Ramos (cell line): ENCODE results near the gene PRSS1.

ENCODE experiments used
- in situ Hi-C: fragments of 300-500 bp; cut with MboI; formaldehyde crosslinking; loops from one replicate; pipeline ENCODE4 v1.14.3; 2022; ENCODE audit warnings: low sequenced_read_pairs; ENCODE audit not compliant: unreplicated experiment

PRSS1 gene

DNA sequence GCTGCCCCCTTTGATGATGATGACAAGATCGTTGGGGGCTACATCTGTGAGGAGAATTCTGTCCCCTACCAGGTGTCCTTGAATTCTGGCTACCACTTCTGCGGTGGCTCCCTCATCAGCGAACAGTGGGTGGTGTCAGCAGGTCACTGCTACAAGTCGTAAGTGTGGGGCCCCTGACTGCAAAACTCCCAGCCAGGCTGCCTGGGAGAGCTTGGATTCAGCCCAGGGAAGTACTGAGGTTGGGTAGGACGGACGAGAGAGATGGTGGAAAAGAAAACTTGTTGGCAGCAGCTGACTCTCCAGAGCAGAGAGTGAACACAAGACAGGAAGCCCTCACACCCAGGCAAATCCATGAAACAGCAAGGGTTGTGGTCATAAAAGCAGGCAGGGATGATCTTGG lies 22.8 kb downstream of the PRSS1 start:
- in situ Hi-C loops, result no loop called here

DNA sequence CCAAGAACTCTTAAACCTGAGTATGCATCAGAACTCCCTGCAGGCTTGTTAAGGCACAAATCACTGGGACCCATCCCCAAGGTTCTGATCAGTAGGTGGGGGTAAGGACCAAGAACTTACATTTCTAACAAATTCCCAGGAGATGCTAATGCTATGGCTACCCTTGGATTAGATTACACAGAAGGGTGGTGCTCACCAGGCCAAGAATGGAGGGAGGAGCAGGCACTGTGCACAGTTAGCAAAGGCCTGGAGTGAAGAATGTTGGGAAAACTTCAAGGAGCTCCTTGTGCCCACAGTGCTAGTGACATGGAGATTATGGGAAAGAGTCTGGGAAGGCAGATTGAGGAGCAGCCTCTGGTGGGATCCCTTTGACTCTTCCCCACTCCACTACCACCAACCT lies 23.4 kb downstream of the PRSS1 start:
- in situ Hi-C loops, result no loop called here

DNA sequence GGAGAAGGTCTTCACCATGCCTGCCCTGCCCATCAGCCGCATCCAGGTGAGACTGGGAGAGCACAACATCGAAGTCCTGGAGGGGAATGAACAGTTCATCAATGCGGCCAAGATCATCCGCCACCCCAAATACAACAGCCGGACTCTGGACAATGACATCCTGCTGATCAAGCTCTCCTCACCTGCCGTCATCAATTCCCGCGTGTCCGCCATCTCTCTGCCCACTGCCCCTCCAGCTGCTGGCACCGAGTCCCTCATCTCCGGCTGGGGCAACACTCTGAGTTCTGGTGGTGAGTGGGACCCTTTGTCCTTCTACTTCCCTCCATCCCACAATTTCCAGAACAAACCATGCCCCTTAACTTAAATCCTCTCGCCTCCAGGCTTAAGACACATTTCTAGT lies 24.0 kb downstream of the PRSS1 start:
- in situ Hi-C loops, result no loop called here

DNA sequence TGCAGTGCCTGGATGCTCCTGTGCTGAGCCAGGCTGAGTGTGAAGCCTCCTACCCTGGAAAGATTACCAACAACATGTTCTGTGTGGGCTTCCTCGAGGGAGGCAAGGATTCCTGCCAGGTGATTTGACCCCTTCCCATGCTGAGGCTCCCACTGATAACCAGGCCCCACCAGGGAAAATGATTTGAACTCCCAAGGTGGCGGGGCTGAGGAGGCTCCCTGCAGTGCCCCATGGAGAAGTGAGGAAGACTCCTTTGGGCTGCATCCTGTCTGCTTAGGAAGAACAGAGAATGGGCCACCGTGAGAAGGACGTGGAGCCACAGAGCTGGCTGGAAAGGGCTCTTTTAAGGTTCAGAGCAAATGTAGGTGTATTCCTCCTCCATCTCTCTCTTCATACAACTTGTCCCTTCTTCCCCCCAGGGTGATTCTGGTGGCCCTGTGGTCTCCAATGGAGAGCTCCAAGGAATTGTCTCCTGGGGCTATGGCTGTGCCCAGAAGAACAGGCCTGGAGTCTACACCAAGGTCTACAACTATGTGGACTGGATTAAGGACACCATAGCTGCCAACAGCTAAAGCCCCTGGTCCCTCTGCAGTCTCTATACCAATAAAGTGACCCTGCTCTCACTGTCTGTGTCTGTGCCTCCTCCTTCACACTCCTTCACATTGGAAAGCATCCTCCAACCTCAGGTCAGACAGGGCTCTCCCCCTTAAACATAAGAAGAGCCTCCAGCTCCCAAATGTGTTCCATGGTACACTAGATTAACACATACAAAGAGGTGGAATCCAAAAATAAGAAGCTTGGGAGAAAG lies 24.9 kb downstream of the PRSS1 start:
- in situ Hi-C loops, result no loop called here

DNA sequence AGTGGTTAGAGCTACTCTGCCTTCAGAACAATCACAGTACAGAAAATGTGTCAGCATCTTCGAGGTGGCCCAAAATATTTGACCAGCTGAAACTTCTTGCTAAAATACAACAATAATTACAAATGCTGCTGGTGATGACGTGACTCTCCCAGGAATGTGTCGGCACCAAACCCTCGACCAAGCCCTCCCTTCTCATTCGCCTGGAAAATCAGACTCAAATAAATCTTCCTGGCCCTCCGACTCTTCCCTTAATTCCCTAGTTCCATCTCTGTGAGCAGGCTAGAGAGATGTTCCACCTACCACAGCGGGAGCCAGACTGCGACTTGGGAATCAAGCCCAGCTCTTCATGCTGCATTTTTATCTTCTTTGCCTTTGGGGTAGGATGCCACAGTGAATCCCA lies 25.6 kb downstream of the PRSS1 start:
- in situ Hi-C loops, result loop anchor here (5.0 to 25.0 kb wide), 2 partner anchors 58 to 138 kb away; no protein-coding TSS in a partner anchor

DNA sequence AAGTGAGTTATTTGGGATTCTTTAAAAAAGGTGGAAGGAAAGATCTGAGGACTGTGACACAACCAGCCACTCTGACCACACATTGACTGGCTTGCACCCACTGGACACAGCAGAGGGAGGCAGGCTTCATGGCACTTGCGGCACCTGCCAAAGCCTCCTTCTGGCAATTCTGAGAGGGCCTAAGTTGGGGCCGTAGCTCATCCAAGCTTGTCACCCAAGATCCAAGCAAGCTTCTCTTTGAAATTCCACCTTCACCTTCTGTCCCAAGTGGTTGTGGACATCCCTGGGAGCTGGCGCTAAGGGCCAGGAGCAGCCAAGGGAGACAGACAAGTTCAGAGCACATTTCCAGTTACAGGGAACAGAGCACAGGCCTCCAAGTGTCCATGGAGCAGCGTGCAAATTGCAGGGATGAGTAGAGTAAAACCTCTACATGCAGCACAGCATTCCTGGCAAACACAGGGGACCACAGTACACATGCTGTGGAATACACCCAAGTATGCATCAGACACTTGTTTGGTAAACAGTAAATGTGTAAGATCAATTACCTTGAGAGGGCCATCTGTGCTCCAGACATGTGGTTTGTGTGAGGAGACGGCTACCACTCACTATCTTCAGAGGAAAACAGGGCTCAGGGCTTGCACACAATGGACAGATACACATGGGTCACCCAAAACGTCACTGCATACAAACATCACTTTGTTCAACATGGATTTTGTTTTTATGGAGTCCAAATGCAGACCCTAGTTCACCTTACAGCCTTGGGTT lies 26.3 kb downstream of the PRSS1 start:
- in situ Hi-C loops, result loop anchor here (5.0 to 25.0 kb wide), 2 partner anchors 58 to 138 kb away; no protein-coding TSS in a partner anchor

DNA sequence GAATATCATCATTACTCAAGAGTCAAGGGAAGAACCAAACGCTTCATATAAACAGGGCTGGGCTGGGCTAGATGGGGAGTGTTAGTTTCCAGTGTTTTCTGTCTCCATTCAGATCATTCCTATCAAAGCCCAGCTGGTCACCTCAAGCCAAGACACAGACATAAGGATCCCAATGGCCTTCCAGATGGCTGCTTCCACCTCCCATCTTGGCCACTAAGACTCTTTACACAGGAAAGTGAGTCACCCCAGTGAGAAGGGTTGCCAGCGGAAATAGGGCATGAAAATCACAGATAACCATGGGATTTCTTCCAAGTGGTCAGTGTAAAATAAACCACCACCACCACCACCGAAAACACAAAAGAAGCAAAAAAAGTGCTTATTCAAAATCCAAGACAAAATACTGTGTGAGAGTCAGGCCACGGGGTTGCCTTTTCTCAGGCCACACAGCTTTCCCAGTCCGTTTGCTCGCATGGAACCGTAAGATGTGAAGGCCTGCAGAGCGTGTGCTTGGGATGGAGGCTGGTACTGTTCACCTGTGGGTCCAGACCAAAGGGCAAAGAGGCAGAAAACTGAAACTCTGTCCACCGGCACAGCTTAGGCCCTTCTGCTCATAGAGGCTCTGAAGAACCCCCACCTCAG lies 27.1 kb downstream of the PRSS1 start:
- in situ Hi-C loops, result loop anchor here (5.0 to 25.0 kb wide), 2 partner anchors 59 to 139 kb away; no protein-coding TSS in a partner anchor

DNA sequence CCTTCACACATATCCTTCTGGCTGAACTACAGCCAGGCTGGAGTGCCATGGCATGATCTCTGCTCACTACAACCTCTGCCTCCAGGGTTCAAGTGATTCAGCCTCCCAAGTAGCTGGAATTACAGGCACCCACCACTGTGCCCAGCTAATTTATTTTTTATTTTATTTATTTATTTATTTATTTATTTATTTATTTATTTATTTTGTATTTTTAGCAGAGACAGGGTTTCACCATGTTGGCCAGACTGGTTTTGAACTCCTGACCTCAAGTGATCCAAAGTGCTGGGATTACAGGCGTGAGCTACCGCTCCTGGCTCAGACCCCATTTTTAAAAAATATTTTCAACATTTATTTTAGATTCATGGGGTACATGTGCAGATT lies 27.6 kb downstream of the PRSS1 start:
- in situ Hi-C loops, result loop anchor here (5.0 to 25.0 kb wide), 2 partner anchors 60 to 140 kb away; no protein-coding TSS in a partner anchor

DNA sequence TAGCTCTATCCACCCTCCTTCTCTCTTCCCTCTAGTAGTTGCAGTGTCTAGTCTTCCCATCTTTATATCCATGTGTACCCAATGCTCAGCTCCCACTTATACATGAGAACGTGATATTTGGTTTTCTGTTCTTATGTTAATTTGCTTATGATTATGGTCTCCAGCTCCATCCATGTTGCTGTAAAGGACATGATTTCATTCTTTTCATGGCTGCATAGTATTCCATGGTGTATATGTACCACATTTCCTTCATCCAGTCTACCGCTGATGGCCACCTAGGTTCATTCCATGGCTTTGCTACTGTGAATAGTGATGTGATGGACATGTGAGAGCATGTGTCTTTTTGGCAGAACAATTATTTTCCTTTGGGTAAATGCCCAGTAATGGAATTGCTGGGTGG lies 28.0 kb downstream of the PRSS1 start:
- in situ Hi-C loops, result loop anchor here (5.0 to 25.0 kb wide), 2 partner anchors 60 to 140 kb away; no protein-coding TSS in a partner anchor

DNA sequence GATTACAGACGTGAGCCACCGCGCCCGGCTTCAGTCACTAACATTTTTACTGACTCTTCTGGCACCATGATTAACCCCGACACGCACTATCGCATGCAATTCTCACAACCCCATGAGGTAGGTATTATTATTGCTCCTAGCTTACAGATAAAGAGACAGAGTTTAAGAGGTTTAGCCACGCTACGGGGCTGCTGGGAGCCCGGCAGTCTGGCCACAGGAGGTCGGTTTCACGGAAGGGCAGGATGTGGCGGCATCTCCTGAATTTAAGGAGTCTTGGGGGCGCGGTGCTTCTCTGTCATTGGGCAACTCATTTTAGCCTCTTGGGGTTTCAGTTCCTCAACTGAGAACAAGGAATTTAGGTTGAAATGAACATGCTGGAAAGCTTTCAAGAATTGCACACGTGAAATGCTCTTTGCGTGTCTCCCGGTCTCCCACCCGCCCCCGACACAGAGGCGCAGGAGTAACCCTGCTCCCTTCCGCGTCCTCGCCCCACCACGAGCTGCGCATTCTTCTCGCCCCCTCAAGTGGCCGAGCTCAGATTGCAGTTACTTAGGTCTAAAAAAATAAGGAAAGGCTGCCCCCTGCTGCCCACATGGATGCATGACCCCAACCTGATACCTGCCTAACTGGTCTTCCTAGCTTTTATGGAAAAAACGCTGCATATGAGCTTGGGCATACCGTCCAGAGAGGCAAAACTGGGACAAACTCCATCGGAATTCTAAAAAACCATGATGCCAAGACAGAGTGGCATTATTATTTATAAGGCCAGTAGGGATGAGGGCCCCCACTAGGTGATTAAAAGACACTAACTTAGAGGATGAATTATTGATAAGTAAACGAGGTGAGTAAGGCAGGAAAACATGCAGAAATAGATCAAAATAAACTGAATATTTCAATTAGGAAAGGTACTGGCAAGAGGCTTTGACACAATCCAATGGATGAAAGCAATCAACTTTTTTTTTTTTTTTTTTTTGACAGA lies 33.9 kb downstream of the PRSS1 start:
- in situ Hi-C loops, result loop anchor here (25.0 kb wide), 1 partner anchor 146 kb away; no protein-coding TSS in a partner anchor

DNA sequence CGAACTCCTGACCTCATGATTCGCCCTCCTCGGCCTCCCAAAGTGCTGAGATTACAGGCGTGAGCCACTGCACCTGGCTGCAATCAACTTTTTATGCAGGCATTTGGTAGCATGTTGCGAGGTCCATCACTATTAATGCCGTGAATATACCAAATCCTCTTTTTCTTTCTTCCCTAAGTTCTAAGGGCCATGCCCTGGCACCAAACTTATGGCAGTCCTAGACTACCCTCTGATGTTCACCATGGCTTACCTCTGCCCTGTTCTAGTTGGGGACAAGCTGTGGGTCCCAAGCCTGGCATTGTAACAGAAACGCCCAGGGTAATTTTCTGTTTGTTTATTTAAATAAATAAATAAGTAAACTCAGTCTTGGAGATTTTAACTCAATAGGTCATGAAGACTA lies 34.8 kb downstream of the PRSS1 start:
- in situ Hi-C loops, result loop anchor here (25.0 kb wide), 1 partner anchor 147 kb away; no protein-coding TSS in a partner anchor

DNA sequence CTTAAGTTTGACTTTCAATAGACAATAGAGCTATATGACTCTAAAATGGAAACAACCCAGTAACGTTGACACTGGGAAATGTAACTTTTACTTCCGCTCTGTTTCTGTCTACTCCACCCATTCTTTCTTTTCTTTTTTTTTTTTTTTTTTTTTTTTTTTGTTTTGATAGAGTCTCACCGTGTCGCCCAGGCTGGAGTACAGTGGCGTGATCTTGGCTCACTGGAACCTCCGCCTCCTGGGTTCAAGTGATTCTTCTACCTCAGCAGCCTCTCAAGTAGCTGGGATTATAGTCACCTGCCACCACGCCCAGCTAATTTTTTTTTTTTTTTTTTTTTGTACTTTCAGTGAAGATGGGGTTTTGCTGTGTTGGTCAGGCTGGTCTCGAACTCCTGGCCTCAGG lies 35.4 kb downstream of the PRSS1 start:
- in situ Hi-C loops, result loop anchor here (25.0 kb wide), 1 partner anchor 147 kb away; no protein-coding TSS in a partner anchor

DNA sequence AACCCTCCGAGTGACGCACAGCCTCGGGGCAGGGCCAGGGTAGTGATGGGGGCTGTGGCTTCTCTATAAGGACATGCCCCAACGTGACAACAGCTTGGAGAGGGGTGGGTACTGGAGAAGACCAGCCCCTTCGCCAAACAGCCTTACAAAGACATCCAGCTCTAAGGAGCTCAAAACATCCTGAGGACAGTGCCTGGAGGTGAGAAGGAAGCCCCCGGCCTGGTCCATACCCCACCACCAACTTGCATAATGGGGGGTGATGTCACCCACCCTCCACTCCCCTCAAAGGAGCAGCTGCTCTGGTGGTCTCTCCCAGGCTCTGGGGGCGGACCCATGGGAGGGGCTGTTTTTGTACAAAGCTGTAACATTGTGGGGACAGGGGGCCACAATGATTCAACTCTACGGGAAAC lies 36.6 kb downstream of the PRSS1 start:
- in situ Hi-C loops, result loop anchor here (25.0 kb wide), 1 partner anchor 149 kb away; no protein-coding TSS in a partner anchor

DNA sequence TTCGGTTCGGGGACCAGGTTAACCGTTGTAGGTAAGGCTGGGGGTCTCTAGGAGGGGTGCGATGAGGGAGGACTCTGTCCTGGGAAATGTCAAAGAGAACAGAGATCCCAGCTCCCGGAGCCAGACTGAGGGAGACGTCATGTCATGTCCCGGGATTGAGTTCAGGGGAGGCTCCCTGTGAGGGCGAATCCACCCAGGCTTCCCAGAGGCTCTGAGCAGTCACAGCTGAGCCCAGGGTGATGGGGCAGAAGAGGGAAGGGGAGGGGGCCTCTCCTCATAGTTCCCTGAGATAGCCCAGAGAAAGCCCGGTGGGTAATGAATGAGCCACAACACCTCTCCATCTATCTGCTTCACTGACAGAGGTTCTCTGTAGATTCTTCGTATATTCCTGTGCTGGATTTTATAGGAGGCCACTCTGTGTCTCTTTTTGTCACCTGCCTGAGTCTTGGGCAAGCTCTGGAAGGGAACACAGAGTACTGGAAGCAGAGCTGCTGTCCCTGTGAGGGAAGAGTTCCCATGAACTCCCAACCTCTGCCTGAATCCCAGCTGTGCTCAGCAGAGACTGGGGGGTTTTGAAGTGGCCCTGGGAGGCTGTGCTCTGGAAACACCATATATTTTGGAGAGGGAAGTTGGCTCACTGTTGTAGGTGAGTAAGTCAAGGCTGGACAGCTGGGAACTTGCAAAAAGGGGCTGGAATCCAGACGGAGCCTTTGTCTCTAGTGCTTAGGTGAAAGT lies 37.9 kb downstream of the PRSS1 start:
- in situ Hi-C loops, result loop anchor here (25.0 kb wide), 1 partner anchor 150 kb away; no protein-coding TSS in a partner anchor

DNA sequence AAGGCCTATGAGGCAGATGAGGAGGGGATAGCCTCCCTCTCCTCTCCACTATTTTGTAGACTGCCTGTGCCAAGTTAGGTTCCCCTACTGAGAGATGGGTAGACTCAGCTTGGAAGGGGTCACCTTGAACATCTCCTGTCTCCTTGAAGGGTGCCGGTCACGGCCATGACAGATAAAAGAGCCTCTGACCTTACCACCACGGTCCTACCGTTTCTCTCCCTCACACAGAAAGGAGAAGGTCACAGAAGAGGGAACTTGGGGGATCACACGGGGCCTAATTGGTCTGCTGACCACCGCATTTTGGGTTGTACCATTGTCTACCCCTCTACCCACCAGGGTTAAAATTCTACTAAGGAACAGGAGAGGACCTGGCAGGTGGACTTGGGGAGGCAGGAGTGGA lies 38.5 kb downstream of the PRSS1 start:
- in situ Hi-C loops, result loop anchor here (25.0 kb wide), 1 partner anchor 150 kb away; no protein-coding TSS in a partner anchor

DNA sequence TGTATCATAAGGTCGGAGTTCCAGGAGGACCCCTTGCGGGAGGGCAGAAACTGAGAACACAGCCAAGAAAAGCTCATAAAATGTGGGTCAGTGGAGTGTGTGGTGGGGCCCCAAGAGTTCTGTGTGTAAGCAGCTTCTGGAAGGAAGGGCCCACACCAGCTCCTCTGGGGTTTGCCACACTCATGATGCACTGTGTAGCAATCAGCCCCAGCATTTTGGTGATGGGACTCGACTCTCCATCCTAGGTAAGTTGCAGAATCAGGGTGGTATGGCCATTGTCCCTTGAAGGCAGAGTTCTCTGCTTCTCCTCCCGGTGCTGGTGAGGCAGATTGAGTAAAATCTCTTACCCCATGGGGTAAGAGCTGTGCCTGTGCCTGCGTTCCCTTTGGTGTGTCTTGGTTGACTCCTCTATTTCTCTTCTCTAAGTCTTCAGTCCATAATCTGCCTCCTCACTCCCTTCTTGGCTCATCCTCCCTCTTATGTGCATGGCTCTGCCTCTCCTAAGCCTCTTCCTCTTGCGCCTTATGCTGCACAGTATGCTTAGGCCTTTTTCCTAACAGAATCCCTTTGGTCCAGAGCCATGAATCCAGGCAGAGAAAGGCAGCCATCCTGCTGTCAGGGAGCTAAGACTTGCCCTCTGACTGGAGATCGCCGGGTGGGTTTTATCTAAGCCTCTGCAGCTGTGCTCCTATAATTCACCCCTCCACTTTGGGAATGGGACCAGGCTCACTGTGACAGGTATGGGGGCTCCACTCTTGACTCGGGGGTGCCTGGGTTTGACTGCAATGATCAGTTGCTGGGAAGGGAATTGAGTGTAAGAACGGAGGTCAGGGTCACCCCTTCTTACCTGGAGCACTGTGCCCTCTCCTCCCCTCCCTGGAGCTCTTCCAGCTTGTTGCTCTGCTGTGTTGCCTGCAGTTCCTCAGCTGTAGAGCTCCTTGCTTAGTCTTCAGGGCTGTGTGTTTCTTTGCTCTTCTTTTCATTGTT lies 39.3 kb downstream of the PRSS1 start:
- in situ Hi-C loops, result loop anchor here (25.0 kb wide), 1 partner anchor 151 kb away; no protein-coding TSS in a partner anchor

DNA sequence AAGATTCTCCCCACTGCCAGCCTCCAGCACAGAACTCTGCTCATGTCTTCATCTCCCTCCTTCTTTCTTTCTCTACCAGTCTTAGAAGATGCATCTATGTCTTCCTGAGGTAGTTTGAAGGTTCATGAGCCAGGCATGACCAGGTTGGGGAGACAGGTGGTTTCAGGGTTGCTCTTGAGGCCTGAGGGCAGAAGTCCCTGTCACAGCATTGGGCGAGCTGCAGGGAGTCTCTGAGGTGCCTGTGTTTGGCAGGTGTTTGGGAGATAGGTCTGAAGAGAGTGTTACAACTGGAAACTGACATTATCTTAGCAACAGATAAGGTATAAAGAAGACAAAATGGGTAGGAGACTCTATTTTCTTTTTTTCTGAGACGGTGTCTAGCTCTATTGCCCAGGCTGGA lies 40.2 kb downstream of the PRSS1 start:
- in situ Hi-C loops, result loop anchor here (25.0 kb wide), 1 partner anchor 152 kb away; no protein-coding TSS in a partner anchor
